Measurements from ENCODE around the gene ACOT8. TPM values are rescaled to one million over a fixed set of nuclear protein-coding genes. Genes with fewer than 3 reads are reported as not detected.

ACOT8 gene
- total and polyA plus RNA-seq, 2 experiments from 2014 or later: 32.9 to 55.2 TPM

DNA sequence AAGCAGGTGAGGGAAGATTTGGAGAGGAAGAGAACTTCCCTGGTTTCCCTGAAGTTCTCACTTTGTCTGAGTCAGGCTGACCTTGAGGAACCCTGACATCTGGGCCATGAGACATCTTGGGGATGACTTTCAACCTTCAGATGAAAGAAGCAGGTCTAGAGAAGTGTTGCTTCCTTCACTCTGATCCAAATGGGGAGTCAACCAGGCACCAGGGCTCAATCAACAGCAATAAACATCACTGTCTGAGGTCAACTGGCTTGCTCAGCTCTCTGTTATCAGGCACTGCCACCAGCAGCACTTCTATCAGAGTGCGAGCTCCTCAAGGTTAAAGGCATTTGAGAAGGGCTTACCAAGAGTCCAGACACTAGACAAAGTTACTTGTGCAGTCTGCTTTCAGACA lies 6.3 kb downstream of the ACOT8 start:
- Histone ChIP-seq H3K9me3 (ENCODE audit: low read depth) (no peaks in the 10 kb centered on the region), H3K9me2 (ENCODE audit: insufficient read depth) (no peaks in the 10 kb centered on the region), H3K27me3 (replicated peaks; ENCODE audit: insufficient read depth) (no peaks in the 10 kb centered on the region), H2AFZ (no peak overlapping the region), H3K36me3 (ENCODE audit: low read depth) (peaks cover 12% of the 10 kb centered on the region), H3K4me3 (no peak overlapping the region), H3F3A (ENCODE audit: insufficient read depth) (0 out of 2 replicates have a peak, but pooled peaks cover 10% of the 10 kb centered on the region), H3K4me2 (ENCODE audit: unreplicated experiment) (no peak overlapping the region), H3K79me2 (ENCODE audit: insufficient read depth) (peaks cover 27% of the 10 kb centered on the region), H3K9ac (no peak overlapping the region), H3K4me1 (ENCODE audit: insufficient read depth) (peaks cover 2% of the 10 kb centered on the region; the same call in 1 of the 2 replicates), H4K20me1 (ENCODE audit: insufficient read depth) (no peaks in the 10 kb centered on the region), H3K27ac (no peak overlapping the region)
- DNase-seq: no peak
- in situ Hi-C loops (cut with MboI): no loop called here
- TF ChIP-seq EZH2 (IDR thresholded peaks at IDR 0.05; ENCODE audit: insufficient read depth, poor library complexity, severe bottlenecking): no peak
- TF ChIP-seq EZH2phosphoT487 (IDR thresholded peaks at IDR 0.05; ENCODE audit: insufficient read depth, low read depth): no peak
- 95 to 100% methylated on average over 1 of the region's 1 CpG for WGBS, 2 experiments (ENCODE audit: low coverage in 1 of 2, low lambda C conversion rate in 2 of 2, missing lambda C conversion rate in 2 of 2)

DNA sequence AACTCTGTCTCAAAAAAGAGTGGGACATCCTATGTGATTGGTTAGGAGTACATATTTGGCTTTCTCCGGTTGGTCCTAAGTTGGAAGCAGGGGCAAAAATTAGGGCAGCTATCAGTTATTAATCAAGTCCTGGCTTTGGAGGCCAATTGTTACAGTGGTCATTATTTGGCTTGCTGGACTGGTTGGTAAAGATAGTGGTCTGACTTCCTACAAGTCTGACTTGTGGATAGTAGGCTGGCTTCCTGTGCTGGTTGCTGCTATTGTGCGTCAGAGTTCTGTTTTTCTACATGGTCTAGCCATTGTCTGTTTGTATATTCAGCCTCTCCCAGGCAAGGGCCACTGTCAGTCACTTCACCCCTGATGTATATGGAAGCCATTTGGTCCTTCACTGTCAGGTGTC lies 7.0 kb downstream of the ACOT8 start:
- Histone ChIP-seq H3K27ac (no peak overlapping the region), H3K4me1 (ENCODE audit: insufficient read depth) (no peaks in the 10 kb centered on the region), H3K4me2 (ENCODE audit: unreplicated experiment) (no peak overlapping the region), H4K20me1 (ENCODE audit: insufficient read depth) (no peaks in the 10 kb centered on the region), H2AFZ (no peak overlapping the region), H3K36me3 (ENCODE audit: low read depth) (peaks cover 12% of the 10 kb centered on the region), H3K79me2 (ENCODE audit: insufficient read depth) (peaks cover 20% of the 10 kb centered on the region), H3K9ac (no peak overlapping the region), H3K9me3 (ENCODE audit: low read depth) (no peaks in the 10 kb centered on the region), H3F3A (ENCODE audit: insufficient read depth) (0 out of 2 replicates have a peak, but pooled peaks cover 10% of the 10 kb centered on the region), H3K9me2 (ENCODE audit: insufficient read depth) (no peaks in the 10 kb centered on the region), H3K27me3 (replicated peaks; ENCODE audit: insufficient read depth) (no peaks in the 10 kb centered on the region), H3K4me3 (no peak overlapping the region)
- no peak for TF ChIP-seq EZH2 (IDR thresholded peaks at IDR 0.05; ENCODE audit: insufficient read depth, poor library complexity, severe bottlenecking)
- TF ChIP-seq EZH2phosphoT487 (IDR thresholded peaks at IDR 0.05; ENCODE audit: insufficient read depth, low read depth): no peak
- in situ Hi-C loops (cut with MboI): no loop called here
- DNase-seq: no peak
- 97% methylated on average over 2 of the region's 2 CpGs for WGBS, 2 experiments (ENCODE audit: low coverage in 1 of 2, low lambda C conversion rate in 2 of 2, missing lambda C conversion rate in 2 of 2)

- WGBS, 2 experiments (ENCODE audit: low coverage in 1 of 2, low lambda C conversion rate in 2 of 2, missing lambda C conversion rate in 2 of 2): 89 to 95% methylated on average over 8 of the region's 8 CpGs
- H3K9ac ChIP-seq: no peak overlapping the region
- TF ChIP-seq EZH2 (IDR thresholded peaks at IDR 0.05; ENCODE audit: insufficient read depth, poor library complexity, severe bottlenecking) (no peak), EZH2phosphoT487 (IDR thresholded peaks at IDR 0.05; ENCODE audit: insufficient read depth, low read depth) (no peak)
- no peak overlapping the region for H3K4me3 ChIP-seq
- H3K4me2 ChIP-seq (ENCODE audit: unreplicated experiment): no peak overlapping the region
- no peak overlapping the region for H2AFZ ChIP-seq
- no peaks in the 10 kb centered on the region for H4K20me1 ChIP-seq (ENCODE audit: insufficient read depth)
- H3F3A ChIP-seq (ENCODE audit: insufficient read depth): 0 out of 2 replicates have a peak, but pooled peaks cover 10% of the 10 kb centered on the region
- no peaks in the 10 kb centered on the region for H3K27me3 ChIP-seq (replicated peaks; ENCODE audit: insufficient read depth)
- DNase-seq: no peak
- H3K27ac ChIP-seq: no peak overlapping the region
- no peaks in the 10 kb centered on the region for H3K4me1 ChIP-seq (ENCODE audit: insufficient read depth)
- in situ Hi-C loops (cut with MboI): no loop called here
- peaks cover 8% of the 10 kb centered on the region for H3K79me2 ChIP-seq (ENCODE audit: insufficient read depth)
- no peaks in the 10 kb centered on the region for H3K9me2 ChIP-seq (ENCODE audit: insufficient read depth)
- peaks cover 12% of the 10 kb centered on the region for H3K36me3 ChIP-seq (ENCODE audit: low read depth)
- no peaks in the 10 kb centered on the region for H3K9me3 ChIP-seq (ENCODE audit: low read depth)
These were observed 8.1 kb downstream of the ACOT8 start for GRCh38 chr20:45848969-45849582.

DNA sequence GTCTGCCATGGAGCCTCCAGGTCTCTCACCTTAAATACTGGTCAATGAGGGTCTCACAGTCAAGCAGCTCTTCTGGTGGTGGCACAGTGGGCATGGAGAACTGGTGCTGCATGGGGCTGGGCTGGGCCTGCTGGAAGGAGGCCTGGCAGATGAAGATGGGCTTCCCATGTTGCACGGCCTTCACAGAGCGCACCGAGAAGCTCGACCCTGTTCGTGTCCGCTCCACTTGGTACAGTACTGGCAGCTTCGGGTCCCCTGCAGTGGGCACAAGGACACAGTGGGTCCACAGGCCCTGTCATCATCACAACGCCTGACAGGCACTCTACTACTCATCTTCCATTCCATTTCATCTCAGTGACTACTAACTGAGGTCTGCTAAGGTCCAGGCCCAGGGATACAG lies 8.8 kb downstream of the ACOT8 start:
- peaks cover 12% of the 10 kb centered on the region for H3K36me3 ChIP-seq (ENCODE audit: low read depth)
- in situ Hi-C loops (cut with MboI): no loop called here
- H3K27me3 ChIP-seq (replicated peaks; ENCODE audit: insufficient read depth): no peaks in the 10 kb centered on the region
- no peak overlapping the region for H3K4me2 ChIP-seq (ENCODE audit: unreplicated experiment)
- H3K4me1 ChIP-seq (ENCODE audit: insufficient read depth): no peaks in the 10 kb centered on the region
- no peaks in the 10 kb centered on the region for H3K9me2 ChIP-seq (ENCODE audit: insufficient read depth)
- no peak overlapping the region for H3K9ac ChIP-seq
- no peak overlapping the region for H3K27ac ChIP-seq
- H3K9me3 ChIP-seq (ENCODE audit: low read depth): no peaks in the 10 kb centered on the region
- no peak for DNase-seq
- TF ChIP-seq EZH2 (IDR thresholded peaks at IDR 0.05; ENCODE audit: insufficient read depth, poor library complexity, severe bottlenecking): no peak
- TF ChIP-seq EZH2phosphoT487 (IDR thresholded peaks at IDR 0.05; ENCODE audit: insufficient read depth, low read depth): no peak
- no peaks in the 10 kb centered on the region for H4K20me1 ChIP-seq (ENCODE audit: insufficient read depth)
- no peak overlapping the region for H2AFZ ChIP-seq
- H3F3A ChIP-seq (ENCODE audit: insufficient read depth): 0 out of 2 replicates have a peak, but pooled peaks cover 10% of the 10 kb centered on the region
- 88 to 94% methylated on average over 8 of the region's 8 CpGs for WGBS, 2 experiments (ENCODE audit: low coverage in 1 of 2, low lambda C conversion rate in 2 of 2, missing lambda C conversion rate in 2 of 2)
- peaks cover 4% of the 10 kb centered on the region; the same call in 1 of the 2 replicates for H3K79me2 ChIP-seq (ENCODE audit: insufficient read depth)
- H3K4me3 ChIP-seq: no peak overlapping the region

Data from GM23248 (cell line).